K562 treated with DMSO at 1 percent for 48 hours (cell line): ENCODE measurements around the gene SRR. TPM values are rescaled to one million over a fixed set of nuclear protein-coding genes. Genes with fewer than 3 reads are reported as not detected.

ENCODE experiments used
- total RNA-seq: library from RNA; unstranded; fragments of 300-600 nt; gene quantifications from 2 replicates; pipeline ENCODE4 v1.2.3, GENCODE V29; 2022; ENCODE audit warnings: low replicate concordance; ENCODE audit errors: extremely low read depth

Gene SRR, protein sequence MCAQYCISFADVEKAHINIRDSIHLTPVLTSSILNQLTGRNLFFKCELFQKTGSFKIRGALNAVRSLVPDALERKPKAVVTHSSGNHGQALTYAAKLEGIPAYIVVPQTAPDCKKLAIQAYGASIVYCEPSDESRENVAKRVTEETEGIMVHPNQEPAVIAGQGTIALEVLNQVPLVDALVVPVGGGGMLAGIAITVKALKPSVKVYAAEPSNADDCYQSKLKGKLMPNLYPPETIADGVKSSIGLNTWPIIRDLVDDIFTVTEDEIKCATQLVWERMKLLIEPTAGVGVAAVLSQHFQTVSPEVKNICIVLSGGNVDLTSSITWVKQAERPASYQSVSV
- not detected in 2 replicates for total RNA-seq

GRCh38 chr17:2303204-2304188 lies at the start of gene SRR, which contains the start of gene SMG6:
Gene SRR, plus strand, starts transcription at chr17:2303950. Its CDS starts 11,611 bp downstream, at chr17:2315561.
Gene SMG6, minus strand, starts transcription at chr17:2303785. Its CDS starts 65 bp downstream, at chr17:2303720.

DNA sequence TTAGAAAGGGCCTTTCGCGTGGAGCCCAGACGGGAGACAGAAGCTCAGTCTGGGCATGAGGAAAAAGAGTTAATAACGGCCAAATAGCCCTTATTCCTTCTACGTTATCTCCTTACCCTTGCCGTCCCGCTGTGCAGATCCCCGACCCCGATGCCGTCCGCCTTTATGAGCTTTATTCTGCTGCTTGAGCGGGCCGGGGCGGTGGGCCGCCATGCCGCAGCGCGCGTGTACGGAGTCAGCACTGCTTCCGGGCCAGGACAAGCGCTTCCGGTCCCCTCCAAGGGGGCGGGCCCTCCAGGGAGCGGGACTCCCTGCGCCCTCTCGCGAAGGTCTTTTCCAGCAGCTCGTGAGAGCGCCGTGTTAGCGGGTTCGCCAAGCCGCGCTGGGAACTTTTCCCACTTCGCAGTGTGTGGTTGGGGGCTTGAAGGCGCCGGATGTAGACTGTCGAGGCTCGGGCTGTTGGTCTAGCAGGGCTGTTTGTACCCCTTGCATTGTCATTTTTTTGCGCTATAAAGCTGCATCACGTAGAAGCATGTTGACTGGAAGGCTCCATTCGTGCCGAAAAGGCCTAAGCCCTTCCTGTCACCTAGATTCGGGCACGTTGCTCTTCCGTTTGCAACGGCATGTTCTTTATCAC lies 32.6 kb downstream of the SRR start, which contains the start of gene TSR1:
Gene TSR1 (minus strand): TSS at position 243 of the 637 bp plus-strand sequence. CDS start 30 bp downstream, at position 213.

DNA sequence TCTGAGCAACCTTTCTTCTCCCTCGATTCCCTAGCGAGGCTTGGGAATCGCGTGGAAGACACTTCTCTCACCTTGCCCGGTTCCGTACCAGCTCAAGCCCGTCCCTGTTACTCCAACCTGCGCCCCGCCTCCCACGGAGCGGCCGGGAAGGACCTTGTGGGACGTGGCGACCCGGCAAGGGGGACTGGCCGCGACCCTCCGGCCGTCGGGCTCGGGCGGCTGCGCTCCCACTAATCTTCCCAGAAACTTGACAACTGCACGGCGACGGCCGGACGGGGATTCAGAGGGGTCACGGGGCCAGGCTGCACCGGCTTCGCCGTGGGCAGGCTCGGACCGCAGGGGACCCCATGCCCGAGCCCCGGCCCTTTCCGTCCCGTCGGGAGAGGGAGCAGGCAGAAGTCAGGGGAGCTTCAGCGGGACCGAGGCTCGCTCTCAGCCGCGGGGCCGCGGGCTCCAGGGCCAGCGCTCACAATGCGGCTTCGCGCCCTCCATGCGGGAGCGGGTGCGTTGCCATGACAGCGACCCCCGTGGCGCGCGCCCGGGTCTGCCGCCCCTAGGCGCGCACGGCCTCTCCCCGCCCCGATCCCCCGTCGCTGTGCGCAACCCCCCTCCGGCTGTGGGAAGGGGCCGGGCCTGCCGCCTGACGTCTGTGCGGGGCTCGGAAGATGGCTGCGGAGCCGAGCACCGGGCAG lies 33.2 kb downstream of the SRR start, which contains the start of gene SGSM2:
Gene SGSM2 (plus strand): TSS at position 650 of the 692 bp plus-strand sequence. CDS start 188 bp downstream, outside the sequence.

Other genes with a start within 250 kb of the SRR start
- gene HIC1, start 248.8 kb upstream of the SRR start, total RNA-seq, result not detected in 2 replicates
- gene SMG6, start 165 bp upstream of the SRR start, total RNA-seq, result not detected in 2 replicates
- gene TSR1, start 32.5 kb downstream of the SRR start, total RNA-seq, result not detected in 2 replicates
- not detected in 2 replicates for gene SGSM2, start 33.6 kb downstream of the SRR start, total RNA-seq
- gene MNT, start 97.1 kb downstream of the SRR start, total RNA-seq, result not detected in 2 replicates
- gene METTL16, start 207.9 kb downstream of the SRR start, total RNA-seq, result not detected in 2 replicates